HG02798 (cell line): ENCODE results near the gene NEU1.
"Not testable (repeated sequence)": the region's sequence is repeated elsewhere in the genome, so short reads cannot be mapped to it uniquely, and the experiment has no call there.

Experiments
- ATAC-seq: cut with Tn5 transposase; IDR thresholded peaks from one replicate; pipeline ENCODE4 v1.9.1; 2021; ENCODE audit warnings: mild to moderate bottlenecking; ENCODE audit not compliant: unreplicated experiment, poor library complexity

Gene NEU1

GRCh38 chr6:31862344-31863235 lies at the start of gene NEU1:
Gene NEU1 (minus strand): TSS chr6:31862821. CDS start chr6:31862776, 45 bp downstream.
- peak; percentile 95 for ATAC-seq

- no peak for ATAC-seq
These were observed 49.4 kb upstream of the NEU1 start for GRCh38 chr6:31911826-31912585.

- not testable (repeated sequence) for ATAC-seq
These were observed 46.7 kb upstream of the NEU1 start for GRCh38 chr6:31909298-31909697.

- no peak for ATAC-seq
These were observed 46.2 kb upstream of the NEU1 start for GRCh38 chr6:31908791-31909190.

- not testable (repeated sequence) for ATAC-seq
These were observed 45.6 kb upstream of the NEU1 start for GRCh38 chr6:31908255-31908654.

- ATAC-seq, result no peak
These were observed 44.7 kb upstream of the NEU1 start for GRCh38 chr6:31907158-31907813.

GRCh38 chr6:31906727-31907126 lies 44.1 kb upstream of the NEU1 start:
- ATAC-seq, result not testable (repeated sequence)

GRCh38 chr6:31906122-31906521 lies 43.5 kb upstream of the NEU1 start:
- ATAC-seq, result no peak

- no peak for ATAC-seq
These were observed 42.4 kb upstream of the NEU1 start for GRCh38 chr6:31905041-31905440.

- ATAC-seq, result no peak
These were observed 41.3 kb upstream of the NEU1 start for GRCh38 chr6:31903957-31904356.

GRCh38 chr6:31901953-31902643 lies 39.5 kb upstream of the NEU1 start, which contains the start of gene ZBTB12:
Gene ZBTB12 (minus strand): TSS chr6:31902086. CDS start chr6:31901305, 781 bp downstream.
- ATAC-seq, result peak; percentile 77

- no peak for ATAC-seq
These were observed 38.9 kb upstream of the NEU1 start for GRCh38 chr6:31901415-31901952.

GRCh38 chr6:31900917-31901414 lies 38.3 kb upstream of the NEU1 start:
- ATAC-seq, result no peak

- ATAC-seq, result no peak
These were observed 37.5 kb upstream of the NEU1 start for GRCh38 chr6:31899882-31900722.

GRCh38 chr6:31899215-31899614 lies 36.6 kb upstream of the NEU1 start:
- no peak for ATAC-seq

GRCh38 chr6:31898383-31899011 lies 35.9 kb upstream of the NEU1 start:
- ATAC-seq, result no peak

- ATAC-seq, result peak; percentile 56
These were observed 35.2 kb upstream of the NEU1 start, which contains the start of gene EHMT2 for GRCh38 chr6:31897612-31898382. Gene EHMT2 (minus strand): TSS chr6:31897698. CDS start chr6:31897677, 21 bp downstream.
